K562 (cell line): ENCODE results near the gene SFMBT2. TPM values are rescaled to one million over a fixed set of nuclear protein-coding genes. Genes with fewer than 3 reads are reported as not detected.

ENCODE experiments used
- ATAC-seq: fragments of 200-7000 bp; cut with Tn5 transposase; 3 replicates; pipeline ENCODE4 v1.9.1; 2020; ENCODE audit warnings: moderate library complexity
- BruUV-seq: library from RNA; stranded (reverse); fragments of 400-500 nt; replicated peaks from 2 replicates; lab custom pipeline; 2021; lab: Mats Ljungman, UMichigan
- CTCF ChIA-PET: fragments of 300-600 bp; formaldehyde crosslinking; extraction: SDS; loops from one replicate; lab custom pipeline; 2021; ENCODE audit warnings: low intra/inter-chr PET ratio; lab: Yijun Ruan, JAX
- POLR2A ChIA-PET: fragments of 300-600, 350-650 bp; sonication (Branson Sonifier 250); formaldehyde crosslinking; extraction: SDS; loops from one replicate; lab custom pipeline; 2021; ENCODE audit warnings: antibody characterized with exemption, inconsistent platforms; lab: Yijun Ruan, JAX
- DNase-seq, 4 experiments: peaks; one replicate each; pipeline versions ENCODE4 v3.0.0 to v3.0.0-alpha.2; 2011 to 2018; ENCODE audit warnings: low spot score in 3 of 4, mixed read lengths in 3 of 4; ENCODE audit errors: extremely low read depth in 1 of 4
- FAIRE-seq: peaks from 2 replicates; lab custom pipeline; 2011; peaks lifted over from hg19 to GRCh38; lab: Jason Lieb, UNC
- H2AFZ ChIP-seq: 2 replicates; pipeline ENCODE4 v1.6.0; 2011; ENCODE audit warnings: low read depth, low read length, control low read depth, inconsistent platforms
- H3K27ac ChIP-seq: fragments of 200-600 bp; 3 replicates; pipeline ENCODE4 v1.8.0; 2011; ENCODE audit warnings: low read depth, mild to moderate bottlenecking, control low read depth, inconsistent platforms, low read length, moderate library complexity, mixed read lengths; ENCODE audit errors: extremely low read depth
- H3K27me3 ChIP-seq, 2 experiments: fragments of 300-600 bp in 1 of 2; 2 replicates in 1 of 2; 3 replicates in 1 of 2; pipeline versions ENCODE4 v1.6.0 to v1.8.0; 2011; ENCODE audit warnings: inconsistent platforms in 2 of 2, low read length in 2 of 2, mild to moderate bottlenecking in 1 of 2, mixed read lengths in 1 of 2, moderate library complexity in 1 of 2; ENCODE audit not compliant: control insufficient read depth in 2 of 2, insufficient read depth in 2 of 2
- H3K36me3 ChIP-seq: fragments of 300-600 bp; 3 replicates; pipeline ENCODE4 v1.8.0; 2011; ENCODE audit warnings: mild to moderate bottlenecking, low read length, inconsistent platforms; ENCODE audit not compliant: control insufficient read depth, insufficient read depth
- H3K4me1 ChIP-seq, 2 experiments: fragments of 200-600 bp in 1 of 2; replicated peaks in 1 of 2; 2 replicates in 1 of 2; 3 replicates in 1 of 2; pipeline versions ENCODE4 v1.5.1 to v1.8.0; 2011; ENCODE audit warnings: inconsistent platforms in 2 of 2, low read length in 2 of 2, mild to moderate bottlenecking in 1 of 2, mixed read lengths in 1 of 2, moderate library complexity in 1 of 2; ENCODE audit not compliant: control insufficient read depth in 2 of 2, insufficient read depth in 2 of 2
- H3K4me2 ChIP-seq: 2 replicates; pipeline ENCODE4 v1.6.1; 2011; ENCODE audit warnings: low read length, control low read depth, inconsistent platforms, mixed read lengths; ENCODE audit not compliant: insufficient read depth
- H3K4me3 ChIP-seq: fragments of 200-600 bp; sonication (generic), shearing (Covaris generic); 2 replicates; pipeline ENCODE4 v1.5.1; 2016; ENCODE audit warnings: control low read depth, inconsistent platforms
- H3K79me2 ChIP-seq: fragments of 200-600 bp; 3 replicates; pipeline ENCODE4 v1.8.0; 2011; ENCODE audit warnings: low read length, inconsistent platforms; ENCODE audit not compliant: control insufficient read depth, insufficient read depth
- H3K9ac ChIP-seq, 2 experiments: 2 replicates each; pipeline versions ENCODE4 v1.6.0 to v1.6.1; 2011; ENCODE audit warnings: low read depth in 2 of 2, low read length in 2 of 2, control low read depth in 1 of 2, inconsistent platforms in 1 of 2, mild to moderate bottlenecking in 1 of 2, mixed read lengths in 1 of 2; ENCODE audit not compliant: insufficient read depth in 1 of 2
- H3K9me1 ChIP-seq: one replicate; pipeline ENCODE4 v1.6.0; 2011; ENCODE audit warnings: inconsistent platforms, mild to moderate bottlenecking, low read length, moderate library complexity; ENCODE audit not compliant: control insufficient read depth, insufficient read depth
- H3K9me3 ChIP-seq: replicated peaks from 2 replicates; pipeline ENCODE4 v1.5.1; 2011; ENCODE audit warnings: low read depth, low read length, inconsistent platforms; ENCODE audit not compliant: control insufficient read depth, insufficient read depth
- H4K20me1 ChIP-seq: replicated peaks from 2 replicates; pipeline ENCODE4 v1.6.1; 2011; ENCODE audit warnings: low read length, inconsistent platforms, mixed read lengths; ENCODE audit not compliant: control insufficient read depth, insufficient read depth
- CBFA2T3 ChIP-seq: fragments of 450-650 bp; IDR thresholded peaks from 2 replicates; pipeline ENCODE4 v1.6.1; 2017
- FOXJ2 ChIP-seq: fragments of 200-800 bp; sonication (Bioruptor generic); IDR thresholded peaks from 2 replicates; pipeline ENCODE4 v1.6.1; 2016; ENCODE audit warnings: missing genetic modification characterization, missing compliant biosample characterization
- GATA2 ChIP-seq: sonication (generic); formaldehyde crosslinking; IDR thresholded peaks from 2 replicates; pipeline ENCODE4 v1.4.0; 2020; ENCODE audit warnings: mild to moderate bottlenecking, missing genetic modification reagents
- RAD21 ChIP-seq, 2 experiments: fragments of 250-450 bp in 1 of 2; fragments of 450-650 bp in 1 of 2; sonication (Bioruptor Pico) in 1 of 2; formaldehyde crosslinking in 1 of 2; IDR thresholded peaks in 1 of 2; conservative IDR thresholded peaks in 1 of 2; 2 replicates each; pipeline versions ENCODE4 v1.4.0 to v1.8.0; 2020 to 2022; ENCODE audit warnings: mild to moderate bottlenecking in 2 of 2, moderate library complexity in 1 of 2
- RCOR1 ChIP-seq, 2 experiments: IDR thresholded peaks; 2 replicates each; pipeline ENCODE4 v1.6.1; 2012; ENCODE audit warnings: low read depth in 2 of 2, low read length in 2 of 2, borderline replicate concordance in 1 of 2, improper control_type of control experiment in 1 of 2
- ZNF551 ChIP-seq: fragments of 250-450 bp; sonication (Bioruptor Pico); IDR thresholded peaks from 2 replicates; pipeline ENCODE4 v1.5.0; 2021; ENCODE audit warnings: mild to moderate bottlenecking, moderate library complexity
- WGBS: fragments of 100-300 bp; shearing (Covaris generic); methylation state at CpG from one replicate; pipeline ENCODE4 v1.1.6; 2016; ENCODE audit warnings: low coverage, mixed read lengths; ENCODE audit not compliant: insufficient coverage; ENCODE audit errors: missing lambda C conversion rate; 5-methylcytosine and 5-hydroxymethylcytosine counted together
- in situ Hi-C: fragments of 300-500 bp; cut with MboI; formaldehyde crosslinking; loops from 4 replicates; pipeline ENCODE4 v1.15.0; 2018; ENCODE audit warnings: inconsistent platforms, mixed read lengths
- intact Hi-C: fragments of 100-400 bp; cut with micrococcal nuclease; formaldehyde crosslinking; loops from 2 replicates; pipeline ENCODE4 v1.14.2; 2022
- polyA plus RNA-seq, 8 experiments: library from polyadenylated mRNA; depleted of rRNA in 4 of 8; stranded (reverse) in 5 of 8; unstranded in 3 of 8; fragments of >200 nt; fragmentation: Nextera tagmentation in 2 of 8; fragmentation: Illumina TruSeq in 1 of 8; extraction: Ambion mirVana in 2 of 8; extraction: Trizol in 1 of 8; gene quantifications; 2 replicates each; pipeline versions ENCODE4 v1.2.1 to v1.2.3, GENCODE V29; 2011 to 2014; ENCODE audit warnings: inconsistent platforms in 1 of 8, missing spikeins in 1 of 8
- total RNA-seq, 7 experiments: library from RNA; depleted of rRNA in 6 of 7; stranded (reverse); fragments of >200 nt in 6 of 7; fragmentation: Illumina TruSeq in 2 of 7; extraction: Trizol in 2 of 7; gene quantifications; 2 replicates each; pipeline versions ENCODE4 v1.2.1 to v1.2.3, GENCODE V29; 2011 to 2021; ENCODE audit warnings: low replicate concordance in 1 of 7
- TF ChIP-seq, protein P1 (sequence below): sonication (generic); formaldehyde crosslinking; IDR thresholded peaks from 2 replicates; pipeline ENCODE4 v1.9.0; 2022; ENCODE audit warnings: mild to moderate bottlenecking, missing genetic modification reagents
- TF ChIP-seq, protein P2 (sequence below): sonication (generic); formaldehyde crosslinking; IDR thresholded peaks from 2 replicates; pipeline ENCODE4 v1.5.0; 2020; ENCODE audit warnings: missing genetic modification reagents

Gene SFMBT2
- total and polyA plus RNA-seq, 9 of the 15 experiments (the other 6 are each of a cell fraction or from before 2014, with no cell fraction given), result 1.2 to 13.6 (median 7.6) TPM

DNA sequence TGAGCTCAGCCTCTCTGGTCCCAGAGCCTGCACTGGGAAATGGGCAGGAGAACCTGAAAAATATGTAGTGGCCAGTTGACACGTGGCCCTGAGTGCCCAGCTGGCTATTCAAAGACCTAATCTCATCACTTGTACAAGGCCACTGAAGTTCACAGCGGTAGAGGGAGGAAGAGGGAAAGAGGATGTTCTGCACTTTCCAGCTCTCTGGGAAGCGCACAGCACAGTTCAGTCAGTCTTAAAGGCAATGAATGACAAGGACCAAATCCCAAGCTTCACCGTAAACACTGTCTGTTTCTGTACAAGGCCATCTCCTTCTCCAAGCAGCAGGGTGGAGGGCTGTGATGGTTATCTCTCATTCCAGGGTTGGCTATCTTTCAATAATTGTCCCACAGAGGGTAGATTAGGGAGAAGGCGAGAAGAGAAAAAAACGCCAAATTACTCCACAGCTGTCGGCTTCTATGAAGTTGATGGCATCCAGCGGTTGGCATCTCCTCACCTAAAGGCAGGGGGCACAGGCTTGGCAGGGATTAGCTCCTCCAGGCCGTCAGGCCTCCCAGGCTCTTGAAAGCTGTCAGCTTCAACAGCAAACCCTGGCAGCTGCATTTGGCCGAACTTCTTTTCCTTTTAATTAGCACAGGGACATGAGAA lies 10.6 kb downstream of the SFMBT2 start:
- peak overlapping the region in 1 of 2 experiments; percentile 38; a peak in 2 of 4 replicates for H3K9ac ChIP-seq
- H3K27me3 ChIP-seq, result no peaks in the 10 kb centered on the region
- FAIRE-seq (no peak), ATAC-seq (peak; percentile 50), DNase-seq (peak in 1 of 4 experiments; percentile 27)
- no peak overlapping the region for H2AFZ ChIP-seq
- H3K4me1 ChIP-seq, result peaks cover 11 to 44% of the 10 kb centered on the region in 2 experiments; a peak in 3 of 5 replicates
- ChIA-PET CTCF (no interaction called here), POLR2A (interaction anchor here (0.6 to 1.3 kb wide), 3 partner anchors 11 to 147 kb away, joined by 3 to 6 read pairs (median 4); partner anchors contain the start of gene SFMBT2)
- H3K79me2 ChIP-seq, result peaks cover 95% of the 10 kb centered on the region
- H3K27ac ChIP-seq, result peak overlapping the region; percentile 14; the same call in 1 of the 3 replicates
- intact Hi-C loops, result loop anchor here (10.0 kb wide), 1 partner anchor 85 kb away; no protein-coding TSS in a partner anchor
- 24% methylated on average over 10 of the region's 10 CpGs for WGBS
- in situ Hi-C loops, result loop anchor here (10.0 to 25.0 kb wide), 2 partner anchors 135 to 713 kb away; no protein-coding TSS in a partner anchor
- H3K4me2 ChIP-seq, result peak overlapping the region; percentile 50
- H4K20me1 ChIP-seq, result peaks cover 26% of the 10 kb centered on the region; the same call in 1 of the 2 replicates
- no peak for TF ChIP-seq ZNF551 (CRISPR knock-in tag)
- 0 out of 4 replicates have a peak, but pooled peaks of 1 of the 2 experiments have one; percentile 2 for TF ChIP-seq RCOR1 (IDR thresholded peaks at IDR 0.05; ENCODE audit: borderline replicate concordance in 1 of 2, low read depth in 2 of 2, low read length in 2 of 2)
- peak; percentile 9; the same call in 1 of the 2 replicates for TF ChIP-seq CBFA2T3
- TF ChIP-seq, protein P1, sequence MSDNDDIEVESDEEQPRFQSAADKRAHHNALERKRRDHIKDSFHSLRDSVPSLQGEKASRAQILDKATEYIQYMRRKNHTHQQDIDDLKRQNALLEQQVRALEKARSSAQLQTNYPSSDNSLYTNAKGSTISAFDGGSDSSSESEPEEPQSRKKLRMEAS (CRISPR knock-in tag), result 0 out of 2 replicates have a peak, but pooled peaks have one; percentile 20
- TF ChIP-seq RAD21 (CRISPR knock-in tag; conservative IDR thresholded peaks at IDR 0.05 in 1 of 2, IDR thresholded peaks at IDR 0.05 in 1 of 2), result no peak
- TF ChIP-seq, protein P2, sequence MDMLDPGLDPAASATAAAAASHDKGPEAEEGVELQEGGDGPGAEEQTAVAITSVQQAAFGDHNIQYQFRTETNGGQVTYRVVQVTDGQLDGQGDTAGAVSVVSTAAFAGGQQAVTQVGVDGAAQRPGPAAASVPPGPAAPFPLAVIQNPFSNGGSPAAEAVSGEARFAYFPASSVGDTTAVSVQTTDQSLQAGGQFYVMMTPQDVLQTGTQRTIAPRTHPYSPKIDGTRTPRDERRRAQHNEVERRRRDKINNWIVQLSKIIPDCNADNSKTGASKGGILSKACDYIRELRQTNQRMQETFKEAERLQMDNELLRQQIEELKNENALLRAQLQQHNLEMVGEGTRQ (CRISPR knock-in tag), result 0 out of 2 replicates have a peak, but pooled peaks have one; percentile 11
- TF ChIP-seq GATA2 (CRISPR knock-in tag), result peak; percentile 37; the same call in 1 of the 2 replicates
- TF ChIP-seq FOXJ2 (tag), result 0 out of 2 replicates have a peak, but pooled peaks have one; percentile 41
- H3K9me1 ChIP-seq, result peaks cover 4% of the 10 kb centered on the region
- BruUV-seq, result no TSS peak
- no peaks in the 10 kb centered on the region for H3K9me3 ChIP-seq
- H3K36me3 ChIP-seq, result peaks cover 11% of the 10 kb centered on the region
- H3K4me3 ChIP-seq, result no peak overlapping the region
